Erythroblast (primary cell): ENCODE results near the gene TMEM234.

Experiments used
- GATA1 ChIP-seq: IDR thresholded peaks from 2 replicates; pipeline ENCODE4 v1.6.1; 2011; ENCODE audit warnings: low read depth, mild to moderate bottlenecking, control low read depth, low read length, moderate library complexity
- POLR2A ChIP-seq: IDR thresholded peaks from 2 replicates; pipeline ENCODE4 v1.6.1; 2011; ENCODE audit warnings: mild to moderate bottlenecking, low read length

GRCh38 chr1:32216566-32216965 is 5.6 kb downstream of the TMEM234 start:
- TF ChIP-seq POLR2A (no peak), GATA1 (no peak)
